ENCODE measurements around the gene EMC1.

Gene EMC1

GRCh38 chr1:19199329-19199968 lies 51.9 kb downstream of the EMC1 start:
- H3K4me1 ChIP-seq: no peaks in the 10 kb centered on the region
- TF ChIP-seq, protein P1, sequence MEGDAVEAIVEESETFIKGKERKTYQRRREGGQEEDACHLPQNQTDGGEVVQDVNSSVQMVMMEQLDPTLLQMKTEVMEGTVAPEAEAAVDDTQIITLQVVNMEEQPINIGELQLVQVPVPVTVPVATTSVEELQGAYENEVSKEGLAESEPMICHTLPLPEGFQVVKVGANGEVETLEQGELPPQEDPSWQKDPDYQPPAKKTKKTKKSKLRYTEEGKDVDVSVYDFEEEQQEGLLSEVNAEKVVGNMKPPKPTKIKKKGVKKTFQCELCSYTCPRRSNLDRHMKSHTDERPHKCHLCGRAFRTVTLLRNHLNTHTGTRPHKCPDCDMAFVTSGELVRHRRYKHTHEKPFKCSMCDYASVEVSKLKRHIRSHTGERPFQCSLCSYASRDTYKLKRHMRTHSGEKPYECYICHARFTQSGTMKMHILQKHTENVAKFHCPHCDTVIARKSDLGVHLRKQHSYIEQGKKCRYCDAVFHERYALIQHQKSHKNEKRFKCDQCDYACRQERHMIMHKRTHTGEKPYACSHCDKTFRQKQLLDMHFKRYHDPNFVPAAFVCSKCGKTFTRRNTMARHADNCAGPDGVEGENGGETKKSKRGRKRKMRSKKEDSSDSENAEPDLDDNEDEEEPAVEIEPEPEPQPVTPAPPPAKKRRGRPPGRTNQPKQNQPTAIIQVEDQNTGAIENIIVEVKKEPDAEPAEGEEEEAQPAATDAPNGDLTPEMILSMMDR (IDR thresholded peaks at IDR 0.05): no peak
- H3K36me3 ChIP-seq (ENCODE audit: control insufficient read depth, insufficient read depth, low read length): no peaks in the 10 kb centered on the region
- no peak overlapping the region for H3K27ac ChIP-seq
- H3K9me3 ChIP-seq (ENCODE audit: control insufficient read depth, low read length): no peaks in the 10 kb centered on the region
- no peaks in the 10 kb centered on the region for H3K27me3 ChIP-seq (ENCODE audit: control insufficient read depth, insufficient read depth, low read length)
- H3K79me2 ChIP-seq: peaks cover 4% of the 10 kb centered on the region
- H3K4me3 ChIP-seq (ENCODE audit: low read depth, low read length): no peak overlapping the region
- no peak overlapping the region for H3K4me2 ChIP-seq (ENCODE audit: low read length)
- no peak overlapping the region for H3K9ac ChIP-seq
- no peak overlapping the region for H2AFZ ChIP-seq

DNA sequence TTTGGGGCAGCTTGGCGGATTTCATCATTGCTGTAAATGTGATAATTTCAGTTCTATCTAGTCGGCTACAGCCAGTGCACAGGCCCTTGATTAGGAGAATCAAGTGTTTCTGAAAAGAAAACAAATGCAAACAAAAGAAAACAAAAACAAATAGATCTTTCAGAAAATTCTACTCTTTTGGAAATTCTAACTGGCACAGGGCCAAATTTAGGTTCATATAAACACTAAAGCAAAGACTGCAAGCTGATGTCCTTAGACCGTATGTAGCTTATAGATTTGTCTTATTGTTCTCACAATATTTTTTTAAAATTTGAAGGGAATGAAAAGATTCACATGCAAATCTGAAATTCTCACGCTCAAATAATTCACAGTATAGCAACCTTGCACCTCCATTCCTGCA lies 52.5 kb downstream of the EMC1 start:
- Histone ChIP-seq H3K79me2 (peaks cover 4% of the 10 kb centered on the region), H3K4me1 (no peaks in the 10 kb centered on the region), H3K27me3 (ENCODE audit: control insufficient read depth, insufficient read depth, low read length) (no peaks in the 10 kb centered on the region), H3K9ac (no peak overlapping the region), H3K9me3 (ENCODE audit: control insufficient read depth, low read length) (no peaks in the 10 kb centered on the region), H3K4me3 (ENCODE audit: low read depth, low read length) (no peak overlapping the region), H3K27ac (no peak overlapping the region), H2AFZ (no peak overlapping the region), H3K4me2 (ENCODE audit: low read length) (no peak overlapping the region), H3K36me3 (ENCODE audit: control insufficient read depth, insufficient read depth, low read length) (no peaks in the 10 kb centered on the region)
- TF ChIP-seq, protein P1 (IDR thresholded peaks at IDR 0.05): no peak

DNA sequence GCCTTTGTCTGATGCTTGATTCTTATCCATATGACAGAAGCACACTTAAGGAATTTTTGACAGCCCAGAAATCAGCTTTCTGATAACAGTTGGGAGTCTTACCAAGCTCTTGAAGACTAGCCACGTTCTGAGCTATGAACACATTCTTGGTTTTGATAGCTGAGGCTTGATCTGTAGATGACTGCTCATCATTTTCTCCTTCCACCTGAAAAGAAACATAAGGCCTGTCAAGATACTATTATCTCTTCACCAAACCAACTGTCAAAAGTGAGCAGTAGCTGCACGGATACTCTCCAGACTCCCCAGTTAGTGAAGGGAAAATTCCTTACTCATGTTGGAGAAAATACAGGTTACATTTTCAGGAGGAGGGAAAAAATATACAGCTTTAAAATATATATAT lies 53.5 kb downstream of the EMC1 start:
- Histone ChIP-seq H2AFZ (no peak overlapping the region), H3K9ac (no peak overlapping the region), H3K27me3 (ENCODE audit: control insufficient read depth, insufficient read depth, low read length) (no peaks in the 10 kb centered on the region), H3K4me2 (ENCODE audit: low read length) (no peak overlapping the region), H3K27ac (no peak overlapping the region), H3K4me1 (no peaks in the 10 kb centered on the region), H3K9me3 (ENCODE audit: control insufficient read depth, low read length) (no peaks in the 10 kb centered on the region), H3K36me3 (ENCODE audit: control insufficient read depth, insufficient read depth, low read length) (no peaks in the 10 kb centered on the region), H3K4me3 (ENCODE audit: low read depth, low read length) (no peak overlapping the region), H3K79me2 (no peaks in the 10 kb centered on the region)
- TF ChIP-seq, protein P1 (IDR thresholded peaks at IDR 0.05): no peak

DNA sequence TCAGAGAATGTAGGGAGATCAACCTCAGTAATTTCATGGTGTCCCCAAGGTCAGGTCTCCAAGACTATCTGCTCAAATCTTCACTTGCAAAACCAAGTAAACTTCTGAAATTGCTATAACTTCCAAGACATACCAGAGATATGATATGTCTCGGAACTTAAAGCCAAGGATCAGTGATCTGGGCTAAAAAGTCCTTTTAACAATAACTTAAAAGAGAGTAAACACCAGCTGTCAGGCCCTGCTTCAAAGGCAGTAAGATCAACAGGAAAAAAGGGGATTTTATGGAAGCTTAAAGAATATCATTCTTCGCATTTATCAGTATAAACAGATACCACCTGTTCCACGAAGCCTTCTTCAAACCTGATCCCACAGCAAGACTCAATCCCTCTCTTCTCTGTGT lies 55.0 kb downstream of the EMC1 start:
- H3K9me3 ChIP-seq (ENCODE audit: control insufficient read depth, low read length): no peaks in the 10 kb centered on the region
- no peak overlapping the region for H3K9ac ChIP-seq

More for the DNA sequence above, 55.0 kb downstream of the EMC1 start:
- H3K4me2 ChIP-seq (ENCODE audit: low read length): no peak overlapping the region
- H3K36me3 ChIP-seq (ENCODE audit: control insufficient read depth, insufficient read depth, low read length): no peaks in the 10 kb centered on the region
- no peaks in the 10 kb centered on the region for H3K4me1 ChIP-seq
- TF ChIP-seq, protein P1 (IDR thresholded peaks at IDR 0.05): no peak
- no peak overlapping the region for H3K4me3 ChIP-seq (ENCODE audit: low read depth, low read length)
- H3K27me3 ChIP-seq (ENCODE audit: control insufficient read depth, insufficient read depth, low read length): no peaks in the 10 kb centered on the region
- no peak overlapping the region for H2AFZ ChIP-seq
- H3K27ac ChIP-seq: no peak overlapping the region
- no peaks in the 10 kb centered on the region for H3K79me2 ChIP-seq
